Stimulated activated memory B cell treated with anti-CD40 and anti-IgM and Interleukin-4, amounts not matched to agents 10 μg/mL and 1 μg/mL and 100 μg/mL, for 72 hours (primary cell): Measurements from ENCODE around the gene UBE2O.
"Not testable (repeated sequence)": the region's sequence is repeated elsewhere in the genome, so short reads cannot be mapped to it uniquely, and the experiment has no call there.

ENCODE experiments used
- ATAC-seq: fragments of 150-1000 bp; cut with Tn5 transposase; 2 replicates; pipeline ENCODE4 v1.10.0; 2021
- H3K27ac Mint-ChIP-seq: one replicate; pipeline ENCODE4 v1.8.0; 2022; ENCODE audit warnings: mild to moderate bottlenecking, mixed read lengths
- H3K27me3 Mint-ChIP-seq: one replicate; pipeline ENCODE4 v1.8.0; 2022; ENCODE audit warnings: mixed read lengths
- H3K36me3 Mint-ChIP-seq: one replicate; pipeline ENCODE4 v1.8.0; 2022; ENCODE audit warnings: mixed read lengths
- H3K4me1 Mint-ChIP-seq: one replicate; pipeline ENCODE4 v1.8.0; 2022; ENCODE audit warnings: mixed read lengths
- H3K4me3 Mint-ChIP-seq: one replicate; pipeline ENCODE4 v1.8.0; 2022; ENCODE audit warnings: mild to moderate bottlenecking, moderate library complexity, mixed read lengths
- H3K9me3 Mint-ChIP-seq: one replicate; pipeline ENCODE4 v1.8.0; 2022; ENCODE audit warnings: mixed read lengths

Gene UBE2O

DNA sequence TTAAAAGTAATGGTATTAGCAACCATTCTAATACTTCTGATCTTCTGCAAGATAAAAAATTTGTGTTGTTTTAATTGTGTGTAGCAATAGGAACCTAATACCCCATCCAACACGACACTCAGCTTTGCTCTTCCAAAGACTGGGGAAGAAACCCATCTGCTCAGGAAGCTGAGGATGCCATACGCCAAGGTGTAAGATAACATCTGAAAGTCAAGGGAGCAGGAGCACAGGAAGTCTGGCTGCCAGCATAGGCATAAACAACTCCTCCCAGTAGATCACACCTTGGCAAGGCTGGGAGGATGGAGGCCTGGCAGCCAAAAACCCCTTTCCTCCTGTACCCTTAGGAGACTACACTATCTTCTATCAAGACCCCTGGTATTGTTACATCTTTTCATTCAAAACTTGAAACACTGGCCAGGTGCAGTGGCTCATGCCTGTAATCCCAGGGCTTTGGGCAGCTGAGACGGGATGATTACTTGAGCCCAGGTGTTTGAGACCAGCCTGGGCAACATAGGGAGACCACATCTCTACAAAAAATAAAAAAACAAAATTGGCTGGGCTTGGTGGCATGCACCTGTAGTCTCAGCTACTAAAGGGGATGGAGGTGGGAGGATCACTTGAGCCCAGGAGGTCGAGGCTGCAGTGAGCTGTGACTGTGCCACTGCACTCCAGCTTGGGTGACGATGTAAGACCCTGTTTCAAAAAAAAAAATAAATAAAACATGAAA, 74.2 kb downstream of the UBE2O start:
- ATAC-seq = no peak
- Mint-ChIP-seq H3K4me3 (no peak overlapping the region), H3K9me3 (no peaks in the 10 kb centered on the region), H3K4me1 (peaks cover 3% of the 10 kb centered on the region), H3K27me3 (peaks cover 26% of the 10 kb centered on the region), H3K27ac (no peak overlapping the region), H3K36me3 (no peaks in the 10 kb centered on the region)

GRCh38 chr17:76376318-76377133, 76.4 kb downstream of the UBE2O start:
- Mint-ChIP-seq H3K4me1 (peaks cover 7% of the 10 kb centered on the region), H3K27me3 (peaks cover 14% of the 10 kb centered on the region), H3K4me3 (no peak overlapping the region), H3K36me3 (no peaks in the 10 kb centered on the region), H3K27ac (no peak overlapping the region), H3K9me3 (no peaks in the 10 kb centered on the region)
- no peak for ATAC-seq

DNA sequence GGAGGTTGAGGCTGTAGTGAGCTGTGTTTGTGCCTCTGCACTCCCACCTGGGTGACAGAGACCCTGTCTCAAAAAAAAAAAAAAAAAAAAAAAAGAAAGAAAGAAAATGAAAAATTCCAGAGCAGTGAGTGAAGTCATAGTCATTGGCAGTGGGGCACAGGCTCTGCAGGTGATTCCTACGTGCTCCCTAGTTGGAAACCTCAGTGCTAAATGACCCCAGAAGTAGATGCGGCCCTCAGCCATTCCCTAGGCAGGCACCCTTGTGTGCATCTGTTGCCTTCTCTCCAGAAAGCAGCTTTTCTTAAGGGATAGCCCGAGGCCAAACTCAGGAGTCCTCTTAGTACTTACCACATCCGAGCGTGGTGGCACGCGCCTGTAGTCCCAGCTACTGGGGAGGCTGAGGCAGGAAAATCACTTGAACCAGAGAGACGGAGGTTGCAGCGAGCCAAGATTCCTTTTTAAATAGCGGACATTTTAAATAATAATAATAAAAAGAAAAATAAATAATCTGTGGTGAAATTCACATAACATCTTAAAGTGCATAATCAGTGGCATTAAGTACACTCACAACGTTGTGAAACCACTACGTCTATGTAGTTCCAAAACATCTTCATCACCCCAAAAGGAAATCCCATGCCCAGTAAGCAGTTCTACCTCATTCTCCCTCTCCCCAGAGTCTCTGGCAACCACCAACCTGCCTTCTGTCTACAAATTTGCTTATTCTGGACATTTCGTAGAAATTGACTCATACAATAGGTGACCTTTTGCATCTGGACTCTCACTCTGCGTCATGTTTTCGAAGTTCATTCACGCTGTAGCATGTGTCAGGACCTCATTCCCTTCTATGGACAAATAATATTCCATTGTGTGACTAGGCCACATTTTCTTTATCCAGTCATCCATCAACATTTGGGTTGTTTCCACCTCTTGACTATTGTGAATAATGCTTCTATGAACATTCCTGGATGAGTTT, 81.0 kb downstream of the UBE2O start:
- ATAC-seq = peak; percentile 75
- peaks cover 7% of the 10 kb centered on the region for H3K4me1 Mint-ChIP-seq
- H3K4me3 Mint-ChIP-seq = no peak overlapping the region
- no peaks in the 10 kb centered on the region for H3K9me3 Mint-ChIP-seq
- no peak overlapping the region for H3K27ac Mint-ChIP-seq
- peaks cover 9% of the 10 kb centered on the region for H3K27me3 Mint-ChIP-seq
- H3K36me3 Mint-ChIP-seq = no peaks in the 10 kb centered on the region

- H3K27ac Mint-ChIP-seq = no peak overlapping the region
- H3K4me1 Mint-ChIP-seq = peaks cover 7% of the 10 kb centered on the region
- no peaks in the 10 kb centered on the region for H3K36me3 Mint-ChIP-seq
- no peak for ATAC-seq
- H3K27me3 Mint-ChIP-seq = peaks cover 9% of the 10 kb centered on the region
- H3K9me3 Mint-ChIP-seq = no peaks in the 10 kb centered on the region
- no peak overlapping the region for H3K4me3 Mint-ChIP-seq
These were observed 82.5 kb downstream of the UBE2O start for GRCh38 chr17:76370261-76370993.

DNA sequence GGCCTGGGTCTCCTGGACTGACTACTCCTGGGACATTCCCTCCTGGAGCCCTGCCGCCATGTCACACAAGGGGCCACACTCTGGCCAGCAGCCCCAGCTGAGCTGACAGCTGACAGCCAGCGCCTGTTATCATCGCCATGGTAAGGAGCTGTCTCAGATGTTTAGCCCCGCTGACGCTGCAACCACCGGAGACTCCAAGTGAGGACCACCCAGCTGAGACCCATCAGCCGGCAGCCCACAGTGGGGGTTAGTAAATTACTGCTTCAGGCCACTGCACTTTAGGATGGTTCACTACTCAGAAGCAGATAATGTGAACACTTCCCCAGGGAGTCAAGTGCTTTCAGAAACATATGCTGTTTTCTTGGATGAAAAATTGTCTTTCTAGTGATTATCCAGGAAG, 83.1 kb downstream of the UBE2O start:
- H3K4me1 Mint-ChIP-seq = peaks cover 7% of the 10 kb centered on the region
- no peaks in the 10 kb centered on the region for H3K36me3 Mint-ChIP-seq
- no peak overlapping the region for H3K4me3 Mint-ChIP-seq
- no peaks in the 10 kb centered on the region for H3K9me3 Mint-ChIP-seq
- no peak overlapping the region for H3K27ac Mint-ChIP-seq
- peaks cover 15% of the 10 kb centered on the region for H3K27me3 Mint-ChIP-seq
- no peak for ATAC-seq

DNA sequence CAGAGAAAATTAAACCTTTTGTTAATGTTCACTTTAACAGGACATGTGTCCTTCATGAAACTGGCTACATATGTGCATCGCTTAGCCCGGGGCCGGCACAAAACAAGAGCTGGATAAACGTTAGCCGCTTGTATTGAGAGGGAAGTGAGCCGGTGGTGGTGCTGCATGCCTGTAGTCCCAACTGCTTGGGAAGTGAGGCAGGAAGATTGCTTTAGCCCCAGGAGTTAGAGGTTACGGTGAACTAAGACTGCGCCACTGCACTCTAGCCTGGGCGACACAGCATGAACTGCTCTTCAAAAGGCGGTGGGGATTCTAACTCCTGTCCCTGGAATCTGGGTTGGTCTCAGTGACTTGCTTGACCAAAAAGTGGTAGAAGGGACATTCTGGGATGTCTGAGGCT, 83.6 kb downstream of the UBE2O start:
- Mint-ChIP-seq H3K4me1 (peaks cover 7% of the 10 kb centered on the region), H3K27ac (no peak overlapping the region), H3K36me3 (no peaks in the 10 kb centered on the region), H3K27me3 (peaks cover 19% of the 10 kb centered on the region), H3K9me3 (no peaks in the 10 kb centered on the region), H3K4me3 (no peak overlapping the region)
- no peak for ATAC-seq

GRCh38 chr17:76368545-76368944, 84.4 kb downstream of the UBE2O start:
- ATAC-seq = no peak
- H3K4me3 Mint-ChIP-seq = no peak overlapping the region
- H3K36me3 Mint-ChIP-seq = no peaks in the 10 kb centered on the region
- no peak overlapping the region for H3K27ac Mint-ChIP-seq
- H3K4me1 Mint-ChIP-seq = peaks cover 7% of the 10 kb centered on the region
- no peaks in the 10 kb centered on the region for H3K9me3 Mint-ChIP-seq
- H3K27me3 Mint-ChIP-seq = peaks cover 19% of the 10 kb centered on the region

GRCh38 chr17:76367642-76368041, 85.3 kb downstream of the UBE2O start:
- Mint-ChIP-seq H3K27ac (no peak overlapping the region), H3K9me3 (no peaks in the 10 kb centered on the region), H3K36me3 (no peaks in the 10 kb centered on the region), H3K4me3 (no peak overlapping the region), H3K27me3 (peaks cover 19% of the 10 kb centered on the region), H3K4me1 (peaks cover 7% of the 10 kb centered on the region)
- no peak for ATAC-seq

DNA sequence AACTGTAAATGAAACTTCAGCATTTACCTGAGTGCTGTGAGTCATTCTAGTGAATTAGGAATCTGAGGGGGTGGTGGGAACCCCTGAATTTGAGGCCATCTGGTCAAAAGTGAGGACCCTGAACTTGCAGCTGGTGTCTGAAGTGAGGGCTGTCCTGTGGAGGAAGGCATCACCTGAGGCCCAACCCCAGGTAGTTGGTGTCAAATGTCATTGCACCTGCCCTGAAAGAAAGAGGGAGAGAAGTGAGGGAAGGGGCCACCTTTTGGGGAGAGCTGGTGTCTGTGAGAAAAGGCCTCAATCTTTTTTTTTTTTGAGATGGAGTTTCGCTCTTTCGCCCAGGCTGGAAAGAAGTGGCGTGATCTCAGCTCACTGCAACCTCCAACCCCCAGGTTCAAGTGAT, 86.7 kb downstream of the UBE2O start:
- Mint-ChIP-seq H3K4me1 (no peaks in the 10 kb centered on the region), H3K36me3 (no peaks in the 10 kb centered on the region), H3K27ac (no peak overlapping the region), H3K9me3 (no peaks in the 10 kb centered on the region), H3K27me3 (peaks cover 19% of the 10 kb centered on the region), H3K4me3 (no peak overlapping the region)
- ATAC-seq = no peak

- ATAC-seq = no peak
- H3K36me3 Mint-ChIP-seq = no peaks in the 10 kb centered on the region
- no peaks in the 10 kb centered on the region for H3K9me3 Mint-ChIP-seq
- H3K4me1 Mint-ChIP-seq = no peaks in the 10 kb centered on the region
- no peak overlapping the region for H3K4me3 Mint-ChIP-seq
- no peak overlapping the region for H3K27ac Mint-ChIP-seq
- H3K27me3 Mint-ChIP-seq = peaks cover 16% of the 10 kb centered on the region
These were observed 87.6 kb downstream of the UBE2O start for GRCh38 chr17:76365256-76365903.

DNA sequence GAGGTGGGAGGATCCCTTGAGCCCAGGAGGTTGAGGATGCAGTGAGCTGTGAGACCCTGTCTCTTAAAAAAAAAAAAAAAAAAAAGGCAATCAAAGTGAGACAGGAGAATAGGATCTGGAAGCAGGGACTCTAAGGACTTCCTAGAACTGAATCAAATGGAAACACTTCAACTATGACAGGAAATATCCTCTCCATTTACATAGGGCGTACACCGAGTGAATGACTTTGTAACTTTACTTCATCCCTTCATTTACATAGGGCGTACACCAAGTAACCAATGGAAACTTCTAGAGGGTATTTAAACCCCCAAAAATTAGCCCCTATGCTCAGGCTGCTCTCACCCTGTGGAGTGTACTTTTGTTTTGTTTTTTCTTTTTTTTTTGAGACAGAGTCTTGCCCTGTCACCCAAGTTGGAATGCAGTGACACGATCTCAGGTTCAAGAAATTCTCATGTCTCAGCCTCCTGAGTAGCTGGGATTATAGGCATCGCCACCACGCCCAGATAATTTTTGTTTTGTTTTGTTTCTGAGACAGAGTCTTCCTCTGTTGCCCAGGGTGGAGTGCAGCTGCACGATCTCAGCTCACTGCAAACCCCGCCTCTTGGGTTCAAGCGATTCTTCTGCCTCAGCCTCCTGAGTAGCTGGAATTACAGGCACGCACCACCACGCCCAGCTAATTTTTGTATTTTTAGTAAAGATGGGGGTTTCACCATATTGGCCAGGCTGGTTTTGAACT, 89.7 kb downstream of the UBE2O start:
- ATAC-seq = no peak
- peaks cover 11% of the 10 kb centered on the region for H3K27me3 Mint-ChIP-seq
- no peak overlapping the region for H3K27ac Mint-ChIP-seq
- H3K4me1 Mint-ChIP-seq = no peaks in the 10 kb centered on the region
- no peaks in the 10 kb centered on the region for H3K9me3 Mint-ChIP-seq
- H3K4me3 Mint-ChIP-seq = no peak overlapping the region
- no peaks in the 10 kb centered on the region for H3K36me3 Mint-ChIP-seq

DNA sequence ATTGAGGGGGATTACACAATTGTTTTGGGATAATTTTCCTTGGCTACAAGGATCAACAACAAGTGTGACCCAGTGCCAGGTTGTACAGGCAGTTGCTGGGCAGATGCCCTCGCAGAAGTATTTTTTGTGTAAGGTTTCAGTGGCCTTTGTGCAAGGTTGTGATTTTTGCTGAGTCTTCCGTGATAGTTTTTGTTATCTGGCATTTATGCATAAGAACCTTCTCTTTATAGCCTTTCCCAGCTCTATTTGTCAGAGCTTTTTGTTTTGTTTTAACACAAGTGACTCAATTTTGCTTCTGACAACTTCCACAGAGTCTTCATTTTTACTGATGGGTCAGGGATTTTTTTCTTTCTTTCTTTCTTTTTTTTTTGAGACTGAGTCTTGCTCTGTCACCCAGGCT, 92.5 kb downstream of the UBE2O start:
- ATAC-seq = no peak
- Mint-ChIP-seq H3K36me3 (no peaks in the 10 kb centered on the region), H3K9me3 (no peaks in the 10 kb centered on the region), H3K4me1 (peaks cover 6% of the 10 kb centered on the region), H3K27me3 (peaks cover 11% of the 10 kb centered on the region), H3K27ac (no peak overlapping the region), H3K4me3 (no peak overlapping the region)

- not testable (repeated sequence) for ATAC-seq, H3K36me3 Mint-ChIP-seq, H3K9me3 Mint-ChIP-seq, H3K4me3 Mint-ChIP-seq, H3K4me1 Mint-ChIP-seq, H3K27me3 Mint-ChIP-seq, H3K27ac Mint-ChIP-seq
These were observed 93.2 kb downstream of the UBE2O start for GRCh38 chr17:76359776-76360175.

GRCh38 chr17:76359375-76359774, 93.6 kb downstream of the UBE2O start:
- peaks cover under 1% of the 10 kb centered on the region for H3K27me3 Mint-ChIP-seq
- H3K9me3 Mint-ChIP-seq = no peaks in the 10 kb centered on the region

More at GRCh38 chr17:76359375-76359774, 93.6 kb downstream of the UBE2O start:
- Mint-ChIP-seq H3K36me3 (no peaks in the 10 kb centered on the region), H3K4me1 (peaks cover 10% of the 10 kb centered on the region), H3K4me3 (no peak overlapping the region), H3K27ac (no peak overlapping the region)
- ATAC-seq = no peak
